GM12878 (cell line): ENCODE results near the gene MYDGF. TPM values are rescaled to one million over a fixed set of nuclear protein-coding genes. Genes with fewer than 3 reads are reported as not detected.
A peak's percentile ranks its signal among the peaks of the same experiment; 100 is the strongest.

Experiments
- ATAC-seq: fragments of 200-7000 bp; cut with Tn5 transposase; 3 replicates; pipeline ENCODE4 v1.9.1; 2020; ENCODE audit warnings: mild to moderate bottlenecking, moderate library complexity
- BruUV-seq: library from RNA; stranded (reverse); fragments of 400-500 nt; replicated peaks from 2 replicates; lab custom pipeline; 2021; lab: Mats Ljungman, UMichigan
- CTCF ChIA-PET: fragments of 300-600 bp; sonication (Branson Sonifier 250); formaldehyde crosslinking; extraction: SDS; loops from one replicate; lab custom pipeline; 2021; ENCODE audit warnings: inconsistent platforms; lab: Yijun Ruan, JAX
- POLR2A ChIA-PET: fragments of 350-600 bp; formaldehyde crosslinking; extraction: SDS; loops from one replicate; lab custom pipeline; 2021; ENCODE audit warnings: inconsistent platforms; lab: Charles Lee
- RAD21 ChIA-PET: fragments of 300-600 bp; sonication (Branson Sonifier 250); formaldehyde crosslinking; loops from one replicate; lab custom pipeline; 2023; ENCODE audit warnings: antibody characterized with exemption; ENCODE audit not compliant: unreplicated experiment; lab: Charles Lee
- SMC1A ChIA-PET: fragments of 300-600 bp; sonication (Branson Sonifier 250); formaldehyde crosslinking; loops from one replicate; lab custom pipeline; 2023; ENCODE audit not compliant: unreplicated experiment, uncharacterized antibody; lab: Charles Lee
- DNase-seq: peaks from one replicate; pipeline ENCODE4 v3.0.0-alpha.2; 2011; ENCODE audit warnings: low read depth, low spot score
- FAIRE-seq: peaks from 3 replicates; lab custom pipeline; 2011; peaks lifted over from hg19 to GRCh38; lab: Jason Lieb, UNC
- H2AFZ ChIP-seq: 2 replicates; pipeline ENCODE4 v1.6.0; 2011; ENCODE audit warnings: low read depth, low read length, control low read depth; ENCODE audit not compliant: control insufficient read depth
- H3K27ac ChIP-seq: 2 replicates; pipeline ENCODE4 v1.5.1; 2011; ENCODE audit warnings: control low read depth; ENCODE audit not compliant: control insufficient read depth, insufficient read depth
- H3K27me3 ChIP-seq, 2 experiments: replicated peaks in 1 of 2; 2 replicates each; pipeline versions ENCODE4 v1.6.0 to v1.6.1; 2011; ENCODE audit warnings: low read length in 1 of 2; ENCODE audit not compliant: control insufficient read depth in 2 of 2, insufficient read depth in 2 of 2
- H3K36me3 ChIP-seq, 2 experiments: 2 replicates each; pipeline ENCODE4 v1.5.1; 2011; ENCODE audit warnings: low read length in 1 of 2; ENCODE audit not compliant: control insufficient read depth in 2 of 2, insufficient read depth in 2 of 2
- H3K4me1 ChIP-seq: 2 replicates; pipeline ENCODE4 v1.6.1; 2011; ENCODE audit warnings: mild to moderate bottlenecking, low read length, moderate library complexity, mixed read lengths; ENCODE audit not compliant: control insufficient read depth, insufficient read depth
- H3K4me2 ChIP-seq: 2 replicates; pipeline ENCODE4 v1.6.0; 2011; ENCODE audit warnings: control low read depth; ENCODE audit not compliant: control insufficient read depth, insufficient read depth
- H3K4me3 ChIP-seq: fragments of 200-600 bp; sonication (generic); 2 replicates; pipeline ENCODE4 v1.5.1; 2016
- H3K79me2 ChIP-seq: 2 replicates; pipeline ENCODE4 v1.6.0; 2011; ENCODE audit warnings: low read length; ENCODE audit not compliant: control insufficient read depth, insufficient read depth
- H3K9ac ChIP-seq: 2 replicates; pipeline ENCODE4 v1.8.0; 2011; ENCODE audit warnings: low read length, control low read depth, mixed read lengths; ENCODE audit not compliant: control insufficient read depth, insufficient read depth
- H3K9me3 ChIP-seq: replicated peaks from 3 replicates; pipeline ENCODE4 v1.5.1; 2011; ENCODE audit warnings: mild to moderate bottlenecking, low read length; ENCODE audit not compliant: control insufficient read depth, insufficient read depth
- H4K20me1 ChIP-seq: 2 replicates; pipeline ENCODE4 v1.6.0; 2011; ENCODE audit not compliant: control insufficient read depth, insufficient read depth
- CEBPB ChIP-seq, 2 experiments: fragments of 150-350 bp in 1 of 2; IDR thresholded peaks; 2 replicates each; pipeline ENCODE4 v1.6.1; 2012 to 2014; ENCODE audit warnings: low read depth in 2 of 2, low read length in 2 of 2, borderline replicate concordance in 1 of 2, inconsistent platforms in 1 of 2
- CHD4 ChIP-seq: fragments of 200-600 bp; sonication (generic); IDR thresholded peaks from 2 replicates; pipeline ENCODE4 v1.6.1; 2016; ENCODE audit warnings: mild to moderate bottlenecking
- POLR2A ChIP-seq: IDR thresholded peaks from 2 replicates; pipeline ENCODE4 v1.6.1; 2011; ENCODE audit warnings: low read depth, mild to moderate bottlenecking, low read length
- RAD51 ChIP-seq: fragments of 450-650 bp; IDR thresholded peaks from 2 replicates; pipeline ENCODE4 v1.6.1; 2016; ENCODE audit warnings: moderate library complexity, mild to moderate bottlenecking, inconsistent platforms
- RBBP5 ChIP-seq: fragments of 200-600 bp; sonication (generic); conservative IDR thresholded peaks from 2 replicates; pipeline ENCODE4 v1.6.1; 2016
- WGBS: methylation state at CpG from one replicate; pipeline ENCODE4 v1.1.6; 2016; ENCODE audit warnings: low lambda C conversion rate; ENCODE audit not compliant: insufficient replicate concordance, insufficient coverage; ENCODE audit errors: missing lambda C conversion rate; 5-methylcytosine and 5-hydroxymethylcytosine counted together
- in situ Hi-C: fragments of 300-500 bp; cut with MboI; formaldehyde crosslinking; loops from 9 replicates; pipeline ENCODE4 v1.14.3; 2018; ENCODE audit warnings: mixed read lengths
- intact Hi-C: fragments of 100-400 bp; cut with micrococcal nuclease; formaldehyde crosslinking; loops from one replicate; pipeline ENCODE4 v1.14.2; 2022; ENCODE audit not compliant: unreplicated experiment
- polyA plus RNA-seq, 11 experiments: library from polyadenylated mRNA; depleted of rRNA in 4 of 11; unstranded in 6 of 11; stranded (reverse) in 5 of 11; fragments of >200 nt; fragmentation: Nextera tagmentation in 4 of 11; fragmentation: Illumina TruSeq in 1 of 11; extraction: Ambion mirVana in 4 of 11; extraction: Trizol in 1 of 11; gene quantifications; 1 replicate in 1 of 11; 2 replicates in 10 of 11; pipeline versions ENCODE4 v1.2.1 to v1.2.3, GENCODE V29; 2011 to 2016; ENCODE audit warnings: inconsistent platforms in 2 of 11, missing spikeins in 2 of 11, low read depth in 1 of 11
- total RNA-seq, 4 experiments: library from RNA; depleted of rRNA in 3 of 4; stranded (reverse); fragments of >200 nt in 3 of 4; fragmentation: Illumina TruSeq in 1 of 4; extraction: Trizol in 1 of 4; gene quantifications; 2 replicates each; pipeline versions ENCODE4 v1.2.1 to v1.2.3, GENCODE V29; 2013 to 2021
- TF ChIP-seq, protein P1 (sequence below): fragments of 450-650 bp; IDR thresholded peaks from 2 replicates; pipeline ENCODE4 v1.6.1; 2016; ENCODE audit warnings: mild to moderate bottlenecking, moderate library complexity, borderline replicate concordance
- TF ChIP-seq, protein P2 (sequence below): fragments of 150-350 bp; IDR thresholded peaks from 2 replicates; pipeline ENCODE4 v1.6.1; 2014; ENCODE audit warnings: mild to moderate bottlenecking, low read depth, low read length

MYDGF gene
- total and polyA plus RNA-seq, 10 of the 15 experiments (the other 5 are each of a cell fraction or from before 2014, with no cell fraction given) = 2.3 to 196 (median 57.5) TPM

DNA sequence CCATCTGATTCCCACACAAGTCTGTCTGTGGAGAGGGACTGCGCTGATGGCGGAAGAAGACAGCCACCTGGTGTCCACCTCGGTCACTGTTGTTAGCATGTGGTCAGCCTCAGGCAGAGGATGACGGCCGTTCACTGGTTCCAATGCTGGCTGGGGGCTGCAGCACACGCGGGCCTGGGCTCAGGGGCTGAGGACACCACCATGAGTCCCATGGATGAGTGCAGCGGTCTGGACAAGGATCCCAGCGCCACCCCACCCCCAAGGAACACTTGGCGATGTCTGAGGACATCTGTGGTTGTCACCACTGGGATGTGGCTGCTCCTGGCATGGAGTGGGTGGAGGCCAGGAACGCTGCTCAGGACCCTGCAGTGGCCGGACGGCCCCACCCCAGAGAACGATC is 42.6 kb upstream of the MYDGF start:
- CTCF ChIA-PET = interaction anchor here (0.6 kb wide), 1 partner anchor 79 kb away, joined by 3 read pairs; no protein-coding TSS in a partner anchor
- intact Hi-C loops = no loop called here
- no TSS peak for BruUV-seq
- no peak for TF ChIP-seq RAD51
- no peak for TF ChIP-seq CHD4
- no peak for TF ChIP-seq RBBP5
- TF ChIP-seq, protein P1, sequence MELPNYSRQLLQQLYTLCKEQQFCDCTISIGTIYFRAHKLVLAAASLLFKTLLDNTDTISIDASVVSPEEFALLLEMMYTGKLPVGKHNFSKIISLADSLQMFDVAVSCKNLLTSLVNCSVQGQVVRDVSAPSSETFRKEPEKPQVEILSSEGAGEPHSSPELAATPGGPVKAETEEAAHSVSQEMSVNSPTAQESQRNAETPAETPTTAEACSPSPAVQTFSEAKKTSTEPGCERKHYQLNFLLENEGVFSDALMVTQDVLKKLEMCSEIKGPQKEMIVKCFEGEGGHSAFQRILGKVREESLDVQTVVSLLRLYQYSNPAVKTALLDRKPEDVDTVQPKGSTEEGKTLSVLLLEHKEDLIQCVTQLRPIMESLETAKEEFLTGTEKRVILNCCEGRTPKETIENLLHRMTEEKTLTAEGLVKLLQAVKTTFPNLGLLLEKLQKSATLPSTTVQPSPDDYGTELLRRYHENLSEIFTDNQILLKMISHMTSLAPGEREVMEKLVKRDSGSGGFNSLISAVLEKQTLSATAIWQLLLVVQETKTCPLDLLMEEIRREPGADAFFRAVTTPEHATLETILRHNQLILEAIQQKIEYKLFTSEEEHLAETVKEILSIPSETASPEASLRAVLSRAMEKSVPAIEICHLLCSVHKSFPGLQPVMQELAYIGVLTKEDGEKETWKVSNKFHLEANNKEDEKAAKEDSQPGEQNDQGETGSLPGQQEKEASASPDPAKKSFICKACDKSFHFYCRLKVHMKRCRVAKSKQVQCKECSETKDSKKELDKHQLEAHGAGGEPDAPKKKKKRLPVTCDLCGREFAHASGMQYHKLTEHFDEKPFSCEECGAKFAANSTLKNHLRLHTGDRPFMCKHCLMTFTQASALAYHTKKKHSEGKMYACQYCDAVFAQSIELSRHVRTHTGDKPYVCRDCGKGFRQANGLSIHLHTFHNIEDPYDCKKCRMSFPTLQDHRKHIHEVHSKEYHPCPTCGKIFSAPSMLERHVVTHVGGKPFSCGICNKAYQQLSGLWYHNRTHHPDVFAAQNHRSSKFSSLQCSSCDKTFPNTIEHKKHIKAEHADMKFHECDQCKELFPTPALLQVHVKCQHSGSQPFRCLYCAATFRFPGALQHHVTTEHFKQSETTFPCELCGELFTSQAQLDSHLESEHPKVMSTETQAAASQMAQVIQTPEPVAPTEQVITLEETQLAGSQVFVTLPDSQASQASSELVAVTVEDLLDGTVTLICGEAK = no peak
- no peak for TF ChIP-seq CEBPB (IDR thresholded peaks at IDR 0.05; ENCODE audit: borderline replicate concordance in 1 of 2, low read depth in 2 of 2, low read length in 2 of 2)
- peak; percentile 34; the same call in 1 of the 2 replicates for TF ChIP-seq POLR2A
- TF ChIP-seq, protein P2, sequence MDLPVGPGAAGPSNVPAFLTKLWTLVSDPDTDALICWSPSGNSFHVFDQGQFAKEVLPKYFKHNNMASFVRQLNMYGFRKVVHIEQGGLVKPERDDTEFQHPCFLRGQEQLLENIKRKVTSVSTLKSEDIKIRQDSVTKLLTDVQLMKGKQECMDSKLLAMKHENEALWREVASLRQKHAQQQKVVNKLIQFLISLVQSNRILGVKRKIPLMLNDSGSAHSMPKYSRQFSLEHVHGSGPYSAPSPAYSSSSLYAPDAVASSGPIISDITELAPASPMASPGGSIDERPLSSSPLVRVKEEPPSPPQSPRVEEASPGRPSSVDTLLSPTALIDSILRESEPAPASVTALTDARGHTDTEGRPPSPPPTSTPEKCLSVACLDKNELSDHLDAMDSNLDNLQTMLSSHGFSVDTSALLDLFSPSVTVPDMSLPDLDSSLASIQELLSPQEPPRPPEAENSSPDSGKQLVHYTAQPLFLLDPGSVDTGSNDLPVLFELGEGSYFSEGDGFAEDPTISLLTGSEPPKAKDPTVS = no peak
- TF ChIP-seq, all 136 proteins: peak for 1
- DNase-seq = no peak
- ATAC-seq = no peak
- no peak overlapping the region for H3K4me2 ChIP-seq
- no peaks in the 10 kb centered on the region for H3K27me3 ChIP-seq
- no peak overlapping the region for H3K27ac ChIP-seq
- no peaks in the 10 kb centered on the region; the same call in 1 of the 2 replicates for H3K79me2 ChIP-seq
- SMC1A ChIA-PET = interaction anchor here (0.6 kb wide), 2 partner anchors 76 to 319 kb away, joined by 3 read pairs; no protein-coding TSS in a partner anchor
- H2AFZ ChIP-seq = no peak overlapping the region
- RAD21 ChIA-PET = no interaction called here
- in situ Hi-C loops = no loop called here
- H3K9ac ChIP-seq = no peak overlapping the region
- H3K36me3 ChIP-seq = peaks cover 15 to 46% of the 10 kb centered on the region in 2 experiments
- no peaks in the 10 kb centered on the region for H3K9me3 ChIP-seq
- no peak overlapping the region for H3K4me3 ChIP-seq
- FAIRE-seq = no peak
- POLR2A ChIA-PET = no interaction called here
- peaks cover 17% of the 10 kb centered on the region for H3K4me1 ChIP-seq
- no peaks in the 10 kb centered on the region for H4K20me1 ChIP-seq
- 97% methylated on average over 14 of the region's 14 CpGs for WGBS
